ENCODE data around the gene FTO.

GRCh38 chr16:53895433-53895832 is 191.5 kb downstream of the FTO start:
- TF ChIP-seq POLR2AphosphoS5 (IDR thresholded peaks at IDR 0.05): no peak
- TF ChIP-seq CTCF (IDR thresholded peaks at IDR 0.05; ENCODE audit: poor library complexity, severe bottlenecking): no peak
- no peak for TF ChIP-seq EZH2 (IDR thresholded peaks at IDR 0.05; ENCODE audit: borderline replicate concordance, insufficient read depth, low read length, poor library complexity, severe bottlenecking)
- no peak for TF ChIP-seq REST (IDR thresholded peaks at IDR 0.05; ENCODE audit: borderline replicate concordance)
- TF ChIP-seq RAD21 (conservative IDR thresholded peaks at IDR 0.05): no peak
- no peak for TF ChIP-seq EP300 (conservative IDR thresholded peaks at IDR 0.05; ENCODE audit: poor library complexity, severe bottlenecking)
- TF ChIP-seq MXI1 (conservative IDR thresholded peaks at IDR 0.05; ENCODE audit: poor library complexity, severe bottlenecking): no peak
- TF ChIP-seq SMC3 (conservative IDR thresholded peaks at IDR 0.05; ENCODE audit: poor library complexity): no peak
- TF ChIP-seq TAF1 (IDR thresholded peaks at IDR 0.05; ENCODE audit: low read depth): no peak

Measured in neural cell (in vitro differentiated cells).